SK-N-SH (cell line): ENCODE data around the gene PALLD. TPM values are rescaled to one million over a fixed set of nuclear protein-coding genes. Genes with fewer than 3 reads are reported as not detected.

Source experiments
- CTCF ChIA-PET: fragments of 300-600, 350-600 bp; formaldehyde crosslinking; extraction: SDS; loops from one replicate; lab custom pipeline; 2021; lab: Yijun Ruan, JAX
- POLR2A ChIA-PET: fragments of 350-600 bp; sonication (Branson Sonifier 250); formaldehyde crosslinking; extraction: SDS; loops from one replicate; lab custom pipeline; 2020; ENCODE audit warnings: antibody characterized with exemption, inconsistent platforms; lab: Yijun Ruan, JAX
- DNase-seq: peaks from one replicate; pipeline ENCODE4 v3.0.0; 2012
- H2AFZ ChIP-seq: fragments of 200-600 bp; sonication (generic); 2 replicates; pipeline ENCODE4 v1.8.1; 2016; ENCODE audit warnings: antibody characterized with exemption, mild to moderate bottlenecking, low read depth
- H3F3A ChIP-seq: fragments of 200-600 bp; sonication (generic); replicated peaks from 2 replicates; pipeline ENCODE3; 2016; ENCODE audit warnings: antibody characterized with exemption, mild to moderate bottlenecking; ENCODE audit not compliant: insufficient read depth
- H3K27ac ChIP-seq, 2 experiments: fragments of 200-500 bp in 1 of 2; fragments of 200-600 bp in 1 of 2; sonication (Bioruptor generic) in 1 of 2; sonication (generic), shearing (Covaris generic) in 1 of 2; 2 replicates each; pipeline versions ENCODE4 v1.5.1 to v1.6.1; 2014 to 2016; ENCODE audit warnings: low read depth in 2 of 2, inconsistent platforms in 1 of 2, low read length in 1 of 2, mild to moderate bottlenecking in 1 of 2, mixed read lengths in 1 of 2
- H3K27me3 ChIP-seq: fragments of 200-600 bp; sonication (generic), shearing (Covaris generic); 2 replicates; pipeline ENCODE4 v1.6.1; 2016; ENCODE audit warnings: mixed run types; ENCODE audit not compliant: insufficient read depth
- H3K36me3 ChIP-seq, 2 experiments: fragments of 200-500 bp in 1 of 2; fragments of 200-600 bp in 1 of 2; sonication (Bioruptor generic) in 1 of 2; sonication (generic) in 1 of 2; replicated peaks in 1 of 2; 2 replicates each; pipeline versions ENCODE3 to v1.5.1; 2014 to 2016; ENCODE audit warnings: low read length in 1 of 2, mild to moderate bottlenecking in 1 of 2; ENCODE audit not compliant: insufficient read depth in 2 of 2, control insufficient read depth in 1 of 2
- H3K4me1 ChIP-seq, 2 experiments: fragments of 200-500 bp in 1 of 2; fragments of 200-600 bp in 1 of 2; sonication (Bioruptor generic) in 1 of 2; sonication (generic), shearing (Covaris generic) in 1 of 2; 2 replicates each; pipeline versions ENCODE4 v1.5.1 to v1.6.1; 2014 to 2016; ENCODE audit warnings: low read depth in 1 of 2, low read length in 1 of 2, mixed run types in 1 of 2; ENCODE audit not compliant: insufficient read depth in 2 of 2, control insufficient read depth in 1 of 2
- H3K4me2 ChIP-seq: fragments of 200-600 bp; sonication (generic), shearing (Covaris generic); 2 replicates; pipeline ENCODE4 v1.6.1; 2017; ENCODE audit warnings: mixed run types
- H3K4me3 ChIP-seq, 2 experiments: fragments of 200-500 bp in 1 of 2; fragments of 200-600 bp in 1 of 2; sonication (Bioruptor generic) in 1 of 2; sonication (generic), shearing (Covaris generic) in 1 of 2; 2 replicates each; pipeline versions ENCODE4 v1.5.1 to v1.8.1; 2014 to 2016; ENCODE audit warnings: low read depth in 2 of 2, inconsistent platforms in 1 of 2, low read length in 1 of 2, mild to moderate bottlenecking in 1 of 2, mixed read lengths in 1 of 2, moderate library complexity in 1 of 2
- H3K79me2 ChIP-seq: fragments of 200-600 bp; sonication (generic); 2 replicates; pipeline ENCODE4 v1.8.1; 2017; ENCODE audit warnings: mild to moderate bottlenecking; ENCODE audit not compliant: insufficient read depth
- H3K9ac ChIP-seq: fragments of 200-600 bp; sonication (generic); 2 replicates; pipeline ENCODE4 v1.6.1; 2017; ENCODE audit warnings: mixed run types
- H3K9me2 ChIP-seq: fragments of 200-600 bp; sonication (generic); 2 replicates; pipeline ENCODE4 v1.6.1; 2017; ENCODE audit warnings: mixed run types
- H3K9me3 ChIP-seq: fragments of 200-600 bp; sonication (generic); 2 replicates; pipeline ENCODE4 v1.6.1; 2017; ENCODE audit warnings: mixed run types, mild to moderate bottlenecking, moderate library complexity
- H4K20me1 ChIP-seq: fragments of 200-600 bp; sonication (generic); 2 replicates; pipeline ENCODE4 v1.6.1; 2017; ENCODE audit warnings: mild to moderate bottlenecking, mixed run types; ENCODE audit not compliant: insufficient read depth
- CHD2 ChIP-seq: fragments of 150-350 bp; IDR thresholded peaks from 2 replicates; pipeline ENCODE4 v1.6.1; 2018; ENCODE audit warnings: low read length; ENCODE audit not compliant: partially characterized antibody
- ELF1 ChIP-seq: IDR thresholded peaks from 2 replicates; pipeline ENCODE4 v1.4.0; 2012
- EZH2phosphoT487 ChIP-seq: fragments of 200-600 bp; sonication (generic); IDR thresholded peaks from 2 replicates; pipeline ENCODE4 v1.6.1; 2017; ENCODE audit warnings: low read depth, mixed run types, mild to moderate bottlenecking, antibody characterized with exemption, moderate library complexity, borderline replicate concordance
- GABPA ChIP-seq: IDR thresholded peaks from 2 replicates; pipeline ENCODE4 v1.4.0; 2012; ENCODE audit warnings: low read depth, mild to moderate bottlenecking
- IRF3 ChIP-seq: fragments of 150-350 bp; IDR thresholded peaks from 2 replicates; pipeline ENCODE4 v1.6.1; 2016; ENCODE audit warnings: mild to moderate bottlenecking, low read depth, low read length
- MXI1 ChIP-seq: IDR thresholded peaks from 2 replicates; pipeline ENCODE4 v1.6.1; 2012; ENCODE audit warnings: mild to moderate bottlenecking, low read depth, low read length, improper control_type of control experiment
- PBX3 ChIP-seq: IDR thresholded peaks from 2 replicates; pipeline ENCODE4; 2012
- SIN3A ChIP-seq: IDR thresholded peaks from 2 replicates; pipeline ENCODE4 v1.6.1; 2012; ENCODE audit warnings: low read depth, mild to moderate bottlenecking, low read length, moderate library complexity, borderline replicate concordance
- SMC3 ChIP-seq: IDR thresholded peaks from 2 replicates; pipeline ENCODE4 v1.6.1; 2012; ENCODE audit warnings: low read depth, low read length, improper control_type of control experiment
- TCF12 ChIP-seq: IDR thresholded peaks from 2 replicates; pipeline ENCODE4 v1.4.0; 2012
- TEAD4 ChIP-seq: IDR thresholded peaks from 2 replicates; pipeline ENCODE4 v1.4.0; 2012; ENCODE audit warnings: mild to moderate bottlenecking, borderline replicate concordance; ENCODE audit not compliant: insufficient read depth
- WGBS: methylation state at CpG from one replicate; pipeline ENCODE4 v1.1.6; 2017; ENCODE audit warnings: low lambda C conversion rate; 5-methylcytosine and 5-hydroxymethylcytosine counted together
- polyA plus RNA-seq, 3 experiments: library from polyadenylated mRNA; depleted of rRNA; stranded (reverse); fragments of >200 nt; gene quantifications; 2 replicates each; pipeline ENCODE4 v1.2.3, GENCODE V29; 2012
- TF ChIP-seq, protein P1 (sequence below): IDR thresholded peaks from 2 replicates; pipeline ENCODE4 v1.6.1; 2012; ENCODE audit warnings: mild to moderate bottlenecking, low read depth, low read length, moderate library complexity
- TF ChIP-seq, protein P2 (sequence below): IDR thresholded peaks from 2 replicates; pipeline ENCODE4 v1.4.0; 2012; ENCODE audit warnings: low read depth
- TF ChIP-seq, protein P3 (sequence below): fragments of 200-600 bp; sonication (generic); IDR thresholded peaks from 2 replicates; pipeline ENCODE4 v1.6.1; 2017; ENCODE audit warnings: antibody characterized with exemption, mild to moderate bottlenecking, moderate library complexity
- TF ChIP-seq, protein P4 (sequence below): IDR thresholded peaks from 2 replicates; pipeline ENCODE4 v1.4.0; 2012; ENCODE audit warnings: low read depth, borderline replicate concordance
- TF ChIP-seq, protein P5 (sequence below): IDR thresholded peaks from 2 replicates; pipeline ENCODE4 v1.4.0; 2012; ENCODE audit warnings: low read depth, borderline replicate concordance

The PALLD gene
- polyA plus RNA-seq, 1 of the 3 experiments (the other 2 are of a cell fraction): 33.0 TPM

DNA sequence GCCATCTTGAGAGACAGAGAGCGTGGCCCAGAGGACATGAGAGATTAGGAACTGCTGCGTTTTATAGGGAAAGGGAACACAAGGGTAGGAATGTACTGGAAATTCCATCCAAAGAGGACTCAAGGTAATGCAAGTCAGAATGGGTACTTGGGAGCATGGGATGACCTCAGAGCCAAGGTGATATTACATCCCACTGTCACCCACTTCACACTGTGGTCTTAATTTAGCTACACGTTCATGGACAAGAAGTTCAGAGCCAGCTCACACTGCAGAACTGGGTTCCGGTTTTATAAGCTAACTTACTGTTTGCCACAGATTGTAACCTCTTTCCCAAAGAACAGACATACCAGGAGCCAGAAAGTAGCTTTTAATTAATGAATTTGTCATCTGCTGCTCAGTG is 268.5 kb downstream of the PALLD start:
- no peaks in the 10 kb centered on the region for H3K9me3 ChIP-seq
- H4K20me1 ChIP-seq: no peaks in the 10 kb centered on the region
- H3K36me3 ChIP-seq: peaks cover 0 to 3% of the 10 kb centered on the region in 2 experiments
- H3K4me1 ChIP-seq: peaks cover 0 to 9% of the 10 kb centered on the region in 2 experiments; a peak in 2 of 4 replicates
- no peak overlapping the region for H3K9ac ChIP-seq
- no peaks in the 10 kb centered on the region for H3K27me3 ChIP-seq
- H3K4me3 ChIP-seq: no peak overlapping the region
- 95% methylated on average over 4 of the region's 4 CpGs for WGBS
- no peaks in the 10 kb centered on the region for H3K79me2 ChIP-seq
- H3F3A ChIP-seq: peaks cover 37% of the 10 kb centered on the region
- no peak for DNase-seq
- TF ChIP-seq SMC3 (no peak), TCF12 (no peak), SIN3A (no peak), PBX3 (no peak), TEAD4 (no peak)
- TF ChIP-seq, protein P1, sequence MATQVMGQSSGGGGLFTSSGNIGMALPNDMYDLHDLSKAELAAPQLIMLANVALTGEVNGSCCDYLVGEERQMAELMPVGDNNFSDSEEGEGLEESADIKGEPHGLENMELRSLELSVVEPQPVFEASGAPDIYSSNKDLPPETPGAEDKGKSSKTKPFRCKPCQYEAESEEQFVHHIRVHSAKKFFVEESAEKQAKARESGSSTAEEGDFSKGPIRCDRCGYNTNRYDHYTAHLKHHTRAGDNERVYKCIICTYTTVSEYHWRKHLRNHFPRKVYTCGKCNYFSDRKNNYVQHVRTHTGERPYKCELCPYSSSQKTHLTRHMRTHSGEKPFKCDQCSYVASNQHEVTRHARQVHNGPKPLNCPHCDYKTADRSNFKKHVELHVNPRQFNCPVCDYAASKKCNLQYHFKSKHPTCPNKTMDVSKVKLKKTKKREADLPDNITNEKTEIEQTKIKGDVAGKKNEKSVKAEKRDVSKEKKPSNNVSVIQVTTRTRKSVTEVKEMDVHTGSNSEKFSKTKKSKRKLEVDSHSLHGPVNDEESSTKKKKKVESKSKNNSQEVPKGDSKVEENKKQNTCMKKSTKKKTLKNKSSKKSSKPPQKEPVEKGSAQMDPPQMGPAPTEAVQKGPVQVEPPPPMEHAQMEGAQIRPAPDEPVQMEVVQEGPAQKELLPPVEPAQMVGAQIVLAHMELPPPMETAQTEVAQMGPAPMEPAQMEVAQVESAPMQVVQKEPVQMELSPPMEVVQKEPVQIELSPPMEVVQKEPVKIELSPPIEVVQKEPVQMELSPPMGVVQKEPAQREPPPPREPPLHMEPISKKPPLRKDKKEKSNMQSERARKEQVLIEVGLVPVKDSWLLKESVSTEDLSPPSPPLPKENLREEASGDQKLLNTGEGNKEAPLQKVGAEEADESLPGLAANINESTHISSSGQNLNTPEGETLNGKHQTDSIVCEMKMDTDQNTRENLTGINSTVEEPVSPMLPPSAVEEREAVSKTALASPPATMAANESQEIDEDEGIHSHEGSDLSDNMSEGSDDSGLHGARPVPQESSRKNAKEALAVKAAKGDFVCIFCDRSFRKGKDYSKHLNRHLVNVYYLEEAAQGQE: no peak
- H3K4me2 ChIP-seq: no peak overlapping the region
- ChIA-PET POLR2A (no interaction called here), CTCF (no interaction called here)
- peak overlapping the region in 1 of 2 experiments; percentile 80; a peak in 2 of 4 replicates for H3K27ac ChIP-seq
- no peak overlapping the region for H2AFZ ChIP-seq
- H3K9me2 ChIP-seq: no peaks in the 10 kb centered on the region

DNA sequence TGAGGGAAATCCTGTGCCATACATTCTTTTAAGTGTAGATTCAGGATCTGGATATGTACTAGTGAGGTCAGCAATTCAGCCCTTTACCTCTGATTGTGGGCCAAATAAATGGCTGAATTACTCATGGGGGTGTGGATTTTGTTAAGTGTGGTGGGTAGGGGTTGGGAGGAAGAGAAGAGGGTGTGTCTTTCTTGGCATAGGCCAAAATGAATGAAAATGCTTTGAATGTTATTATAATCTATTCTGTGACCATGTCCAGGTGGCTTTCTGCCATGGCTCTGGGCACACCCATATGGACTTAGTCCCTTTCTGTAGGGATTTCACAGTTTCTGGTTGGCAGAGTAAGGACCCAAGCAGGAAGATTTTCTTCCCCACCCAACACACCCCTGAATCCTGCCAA is 268.9 kb downstream of the PALLD start:
- no peak overlapping the region for H2AFZ ChIP-seq
- H3F3A ChIP-seq: peaks cover 37% of the 10 kb centered on the region
- no peak for DNase-seq
- ChIA-PET POLR2A (no interaction called here), CTCF (no interaction called here)
- H3K9ac ChIP-seq: 0 out of 2 replicates have a peak overlapping the region, but pooled peaks have one; percentile 14
- H3K4me2 ChIP-seq: 0 out of 2 replicates have a peak overlapping the region, but pooled peaks have one; percentile 42
- H3K27ac ChIP-seq: peak overlapping the region in 1 of 2 experiments; percentile 80; a peak in 2 of 4 replicates
- no peaks in the 10 kb centered on the region for H3K79me2 ChIP-seq
- no peaks in the 10 kb centered on the region for H3K36me3 ChIP-seq
- H4K20me1 ChIP-seq: no peaks in the 10 kb centered on the region
- H3K9me3 ChIP-seq: no peaks in the 10 kb centered on the region
- H3K27me3 ChIP-seq: no peaks in the 10 kb centered on the region
- no peak overlapping the region for H3K4me3 ChIP-seq
- H3K9me2 ChIP-seq: no peaks in the 10 kb centered on the region
- peaks cover 0 to 9% of the 10 kb centered on the region in 2 experiments; a peak in 2 of 4 replicates for H3K4me1 ChIP-seq
- TF ChIP-seq EZH2phosphoT487: no peak
- no peak for TF ChIP-seq MXI1
- no peak for TF ChIP-seq IRF3
- TF ChIP-seq SIN3A: no peak
- TF ChIP-seq, protein P2, sequence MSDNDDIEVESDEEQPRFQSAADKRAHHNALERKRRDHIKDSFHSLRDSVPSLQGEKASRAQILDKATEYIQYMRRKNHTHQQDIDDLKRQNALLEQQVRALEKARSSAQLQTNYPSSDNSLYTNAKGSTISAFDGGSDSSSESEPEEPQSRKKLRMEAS: no peak
- no peak for TF ChIP-seq CHD2
- TF ChIP-seq TEAD4: no peak
- TF ChIP-seq, protein P3, sequence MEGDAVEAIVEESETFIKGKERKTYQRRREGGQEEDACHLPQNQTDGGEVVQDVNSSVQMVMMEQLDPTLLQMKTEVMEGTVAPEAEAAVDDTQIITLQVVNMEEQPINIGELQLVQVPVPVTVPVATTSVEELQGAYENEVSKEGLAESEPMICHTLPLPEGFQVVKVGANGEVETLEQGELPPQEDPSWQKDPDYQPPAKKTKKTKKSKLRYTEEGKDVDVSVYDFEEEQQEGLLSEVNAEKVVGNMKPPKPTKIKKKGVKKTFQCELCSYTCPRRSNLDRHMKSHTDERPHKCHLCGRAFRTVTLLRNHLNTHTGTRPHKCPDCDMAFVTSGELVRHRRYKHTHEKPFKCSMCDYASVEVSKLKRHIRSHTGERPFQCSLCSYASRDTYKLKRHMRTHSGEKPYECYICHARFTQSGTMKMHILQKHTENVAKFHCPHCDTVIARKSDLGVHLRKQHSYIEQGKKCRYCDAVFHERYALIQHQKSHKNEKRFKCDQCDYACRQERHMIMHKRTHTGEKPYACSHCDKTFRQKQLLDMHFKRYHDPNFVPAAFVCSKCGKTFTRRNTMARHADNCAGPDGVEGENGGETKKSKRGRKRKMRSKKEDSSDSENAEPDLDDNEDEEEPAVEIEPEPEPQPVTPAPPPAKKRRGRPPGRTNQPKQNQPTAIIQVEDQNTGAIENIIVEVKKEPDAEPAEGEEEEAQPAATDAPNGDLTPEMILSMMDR: no peak
- TF ChIP-seq, protein P4, sequence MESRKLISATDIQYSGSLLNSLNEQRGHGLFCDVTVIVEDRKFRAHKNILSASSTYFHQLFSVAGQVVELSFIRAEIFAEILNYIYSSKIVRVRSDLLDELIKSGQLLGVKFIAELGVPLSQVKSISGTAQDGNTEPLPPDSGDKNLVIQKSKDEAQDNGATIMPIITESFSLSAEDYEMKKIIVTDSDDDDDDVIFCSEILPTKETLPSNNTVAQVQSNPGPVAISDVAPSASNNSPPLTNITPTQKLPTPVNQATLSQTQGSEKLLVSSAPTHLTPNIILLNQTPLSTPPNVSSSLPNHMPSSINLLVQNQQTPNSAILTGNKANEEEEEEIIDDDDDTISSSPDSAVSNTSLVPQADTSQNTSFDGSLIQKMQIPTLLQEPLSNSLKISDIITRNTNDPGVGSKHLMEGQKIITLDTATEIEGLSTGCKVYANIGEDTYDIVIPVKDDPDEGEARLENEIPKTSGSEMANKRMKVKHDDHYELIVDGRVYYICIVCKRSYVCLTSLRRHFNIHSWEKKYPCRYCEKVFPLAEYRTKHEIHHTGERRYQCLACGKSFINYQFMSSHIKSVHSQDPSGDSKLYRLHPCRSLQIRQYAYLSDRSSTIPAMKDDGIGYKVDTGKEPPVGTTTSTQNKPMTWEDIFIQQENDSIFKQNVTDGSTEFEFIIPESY: no peak
- TF ChIP-seq GABPA: no peak
- TF ChIP-seq ELF1: no peak
- TF ChIP-seq, protein P5, sequence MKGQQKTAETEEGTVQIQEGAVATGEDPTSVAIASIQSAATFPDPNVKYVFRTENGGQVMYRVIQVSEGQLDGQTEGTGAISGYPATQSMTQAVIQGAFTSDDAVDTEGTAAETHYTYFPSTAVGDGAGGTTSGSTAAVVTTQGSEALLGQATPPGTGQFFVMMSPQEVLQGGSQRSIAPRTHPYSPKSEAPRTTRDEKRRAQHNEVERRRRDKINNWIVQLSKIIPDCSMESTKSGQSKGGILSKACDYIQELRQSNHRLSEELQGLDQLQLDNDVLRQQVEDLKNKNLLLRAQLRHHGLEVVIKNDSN: no peak
